IMR-90 (cell line): ENCODE data around the gene RNF182.

Source experiments
- BHLHE40 ChIP-seq: fragments of 150-350 bp; IDR thresholded peaks from 2 replicates; pipeline ENCODE4 v1.6.1; 2016; ENCODE audit warnings: mild to moderate bottlenecking, low read depth, low read length
- CEBPB ChIP-seq: IDR thresholded peaks from 2 replicates; pipeline ENCODE4 v1.6.1; 2012; ENCODE audit warnings: low read depth, low read length, improper control_type of control experiment
- CHD1 ChIP-seq: IDR thresholded peaks from 2 replicates; pipeline ENCODE4 v1.6.1; 2012; ENCODE audit warnings: low read depth, low read length, improper control_type of control experiment
- ELK1 ChIP-seq: fragments of 150-350 bp; IDR thresholded peaks from 2 replicates; pipeline ENCODE4 v1.6.1; 2016; ENCODE audit warnings: low read depth, mild to moderate bottlenecking, low read length, moderate library complexity, borderline replicate concordance
- FOS ChIP-seq: fragments of 150-350 bp; IDR thresholded peaks from 2 replicates; pipeline ENCODE4 v1.6.1; 2016; ENCODE audit warnings: low read depth, low read length
- MAFK ChIP-seq: IDR thresholded peaks from 2 replicates; pipeline ENCODE4 v1.6.1; 2012; ENCODE audit warnings: low read depth, low read length, improper control_type of control experiment
- MAZ ChIP-seq: IDR thresholded peaks from 2 replicates; pipeline ENCODE4 v1.6.1; 2012; ENCODE audit warnings: low read depth, mild to moderate bottlenecking, low read length, improper control_type of control experiment, moderate library complexity, borderline replicate concordance
- MXI1 ChIP-seq: IDR thresholded peaks from 2 replicates; pipeline ENCODE4 v1.6.1; 2012; ENCODE audit warnings: low read depth, mild to moderate bottlenecking, low read length, moderate library complexity, borderline replicate concordance
- POLR2A ChIP-seq: IDR thresholded peaks from 2 replicates; pipeline ENCODE4 v1.6.1; 2012; ENCODE audit warnings: mild to moderate bottlenecking, low read depth, low read length
- RAD21 ChIP-seq: IDR thresholded peaks from 2 replicates; pipeline ENCODE4 v1.6.1; 2012; ENCODE audit warnings: low read length, improper control_type of control experiment
- RFX5 ChIP-seq: IDR thresholded peaks from 2 replicates; pipeline ENCODE4 v1.8.0; 2012; ENCODE audit warnings: low read depth, mild to moderate bottlenecking, low read length, moderate library complexity
- TF ChIP-seq, protein P1 (sequence below): conservative IDR thresholded peaks from 2 replicates; pipeline ENCODE4 v1.5.1; 2012; ENCODE audit warnings: mild to moderate bottlenecking, low read depth, low read length, improper control_type of control experiment

DNA sequence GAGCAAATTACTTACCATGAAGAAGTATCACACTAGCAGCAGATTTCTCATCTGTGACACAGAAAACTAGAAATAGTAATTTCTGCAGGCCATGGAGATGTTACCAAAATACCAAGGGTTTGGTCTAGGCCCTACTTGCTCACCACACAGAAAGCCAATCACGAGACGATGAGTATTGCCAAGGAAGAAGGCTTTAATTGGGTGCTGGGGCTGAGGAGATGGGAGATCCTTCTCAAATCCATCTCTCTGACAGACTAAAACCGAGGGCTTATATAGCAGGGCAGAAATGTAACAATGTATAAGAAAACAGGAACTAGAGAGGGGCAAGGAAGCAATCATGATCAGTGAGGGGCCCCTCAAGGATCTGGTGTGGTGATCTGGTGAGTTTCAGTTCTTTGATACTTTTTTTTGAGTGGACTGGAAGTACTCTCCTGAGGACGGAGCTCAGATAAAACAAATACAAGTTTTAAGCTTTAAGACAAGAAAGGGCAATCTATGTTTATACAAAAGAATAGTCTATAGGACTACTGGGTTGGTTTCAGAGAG, 40.9 kb downstream of the RNF182 start:
- TF ChIP-seq, protein P1, sequence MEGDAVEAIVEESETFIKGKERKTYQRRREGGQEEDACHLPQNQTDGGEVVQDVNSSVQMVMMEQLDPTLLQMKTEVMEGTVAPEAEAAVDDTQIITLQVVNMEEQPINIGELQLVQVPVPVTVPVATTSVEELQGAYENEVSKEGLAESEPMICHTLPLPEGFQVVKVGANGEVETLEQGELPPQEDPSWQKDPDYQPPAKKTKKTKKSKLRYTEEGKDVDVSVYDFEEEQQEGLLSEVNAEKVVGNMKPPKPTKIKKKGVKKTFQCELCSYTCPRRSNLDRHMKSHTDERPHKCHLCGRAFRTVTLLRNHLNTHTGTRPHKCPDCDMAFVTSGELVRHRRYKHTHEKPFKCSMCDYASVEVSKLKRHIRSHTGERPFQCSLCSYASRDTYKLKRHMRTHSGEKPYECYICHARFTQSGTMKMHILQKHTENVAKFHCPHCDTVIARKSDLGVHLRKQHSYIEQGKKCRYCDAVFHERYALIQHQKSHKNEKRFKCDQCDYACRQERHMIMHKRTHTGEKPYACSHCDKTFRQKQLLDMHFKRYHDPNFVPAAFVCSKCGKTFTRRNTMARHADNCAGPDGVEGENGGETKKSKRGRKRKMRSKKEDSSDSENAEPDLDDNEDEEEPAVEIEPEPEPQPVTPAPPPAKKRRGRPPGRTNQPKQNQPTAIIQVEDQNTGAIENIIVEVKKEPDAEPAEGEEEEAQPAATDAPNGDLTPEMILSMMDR: no peak
- no peak for TF ChIP-seq CEBPB
- TF ChIP-seq CHD1: no peak
- no peak for TF ChIP-seq POLR2A
- TF ChIP-seq RAD21: no peak
- TF ChIP-seq RFX5: no peak
- TF ChIP-seq FOS: no peak
- no peak for TF ChIP-seq MXI1
- no peak for TF ChIP-seq MAZ
- TF ChIP-seq ELK1: no peak
- no peak for TF ChIP-seq MAFK
- TF ChIP-seq BHLHE40: no peak
